Retinal pigment epithelial cell (primary cell): Measurements from ENCODE around the gene MARCO.

Experiments used
- DNase-seq: peaks from one replicate; pipeline ENCODE4 v3.0.0-alpha.2; 2010; ENCODE audit warnings: low read depth
- H3K4me3 ChIP-seq: 2 replicates; pipeline ENCODE4 v1.5.1; 2011; ENCODE audit warnings: mild to moderate bottlenecking, low read length, control low read depth, moderate library complexity
- TF ChIP-seq, protein P1 (sequence below): conservative IDR thresholded peaks from 2 replicates; pipeline ENCODE4 v1.5.1; 2011; ENCODE audit warnings: low read depth, low read length, control low read depth, inconsistent platforms

The MARCO gene

GRCh38 chr2:118942031-118942430 lies at the start of gene MARCO:
Gene MARCO, plus strand, starts transcription at chr2:118942194. Its CDS starts 107 bp downstream, at chr2:118942301.
- no peak within 1 kb of the TSS for H3K4me3 ChIP-seq
- TF ChIP-seq, protein P1, sequence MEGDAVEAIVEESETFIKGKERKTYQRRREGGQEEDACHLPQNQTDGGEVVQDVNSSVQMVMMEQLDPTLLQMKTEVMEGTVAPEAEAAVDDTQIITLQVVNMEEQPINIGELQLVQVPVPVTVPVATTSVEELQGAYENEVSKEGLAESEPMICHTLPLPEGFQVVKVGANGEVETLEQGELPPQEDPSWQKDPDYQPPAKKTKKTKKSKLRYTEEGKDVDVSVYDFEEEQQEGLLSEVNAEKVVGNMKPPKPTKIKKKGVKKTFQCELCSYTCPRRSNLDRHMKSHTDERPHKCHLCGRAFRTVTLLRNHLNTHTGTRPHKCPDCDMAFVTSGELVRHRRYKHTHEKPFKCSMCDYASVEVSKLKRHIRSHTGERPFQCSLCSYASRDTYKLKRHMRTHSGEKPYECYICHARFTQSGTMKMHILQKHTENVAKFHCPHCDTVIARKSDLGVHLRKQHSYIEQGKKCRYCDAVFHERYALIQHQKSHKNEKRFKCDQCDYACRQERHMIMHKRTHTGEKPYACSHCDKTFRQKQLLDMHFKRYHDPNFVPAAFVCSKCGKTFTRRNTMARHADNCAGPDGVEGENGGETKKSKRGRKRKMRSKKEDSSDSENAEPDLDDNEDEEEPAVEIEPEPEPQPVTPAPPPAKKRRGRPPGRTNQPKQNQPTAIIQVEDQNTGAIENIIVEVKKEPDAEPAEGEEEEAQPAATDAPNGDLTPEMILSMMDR, result no peak

GRCh38 chr2:118893100-118893499 lies 48.9 kb upstream of the MARCO start:
- DNase-seq, result no peak
- H3K4me3 ChIP-seq, result no peak overlapping the region
- TF ChIP-seq, protein P1, result no peak

More at GRCh38 chr2:118942031-118942430, at the start of gene MARCO:
- no peak for DNase-seq

- no peak for DNase-seq
- TF ChIP-seq, protein P1, result no peak
- H3K4me3 ChIP-seq, result no peak overlapping the region
Observed at GRCh38 chr2:118902266-118903028, 39.5 kb upstream of the MARCO start.

DNA sequence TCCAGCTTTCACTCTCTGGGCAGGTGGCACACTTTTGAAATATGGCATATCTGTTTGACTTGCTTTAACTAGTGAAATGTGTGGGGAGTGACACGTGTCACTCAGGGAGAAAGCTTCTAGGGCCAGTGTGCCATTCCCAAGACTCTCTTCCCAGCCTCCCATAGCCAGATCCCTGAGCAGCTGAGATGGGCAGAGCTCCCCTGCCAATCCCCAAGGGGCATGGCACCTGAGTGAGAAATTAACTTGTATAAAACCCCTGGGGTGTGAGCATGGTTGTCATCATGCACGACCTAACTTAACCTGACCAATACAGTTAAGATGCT lies 39.0 kb upstream of the MARCO start:
- no peak for DNase-seq
- no peak overlapping the region for H3K4me3 ChIP-seq
- TF ChIP-seq, protein P1, result no peak

GRCh38 chr2:118903551-118904479 lies 38.2 kb upstream of the MARCO start:
- DNase-seq, result no peak
- TF ChIP-seq, protein P1, result no peak
- H3K4me3 ChIP-seq, result no peak overlapping the region

DNA sequence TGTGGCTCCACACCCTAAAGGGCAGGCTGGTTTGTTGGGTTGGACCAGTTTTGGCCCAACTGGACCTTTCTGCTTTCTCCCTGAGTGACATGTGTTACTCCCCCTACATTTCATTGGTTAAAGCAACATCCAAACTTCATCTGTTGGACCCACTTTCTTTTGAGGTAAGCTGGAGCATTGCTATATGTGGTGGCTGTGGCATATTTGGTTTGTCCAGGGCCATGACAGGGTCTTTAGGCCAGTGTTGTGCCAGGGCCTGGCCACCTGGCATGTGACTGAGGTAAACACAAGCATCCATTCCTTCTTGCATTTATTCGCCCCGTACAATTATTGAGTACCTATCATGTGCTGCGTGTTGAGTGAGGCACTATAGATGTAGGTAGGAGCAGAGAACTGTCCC lies 36.8 kb upstream of the MARCO start:
- H3K4me3 ChIP-seq, result no peak overlapping the region
- no peak for DNase-seq
- TF ChIP-seq, protein P1, result no peak
